ENCODE results near the gene CLIC4. TPM values are rescaled to one million over a fixed set of nuclear protein-coding genes. Genes with fewer than 3 reads are reported as not detected.
A peak's percentile ranks its signal among the peaks of the same experiment; 100 is the strongest.
"Not testable (repeated sequence)": the region's sequence is repeated elsewhere in the genome, so short reads cannot be mapped to it uniquely, and the experiment has no call there.

CLIC4 gene
- total and polyA plus RNA-seq, 4 donors = 97.4 to 245 (median 155) TPM

- DNase-seq (ENCODE audit: low read depth in 4 of 6, low spot score in 6 of 6); H3K4me3 ChIP-seq (ENCODE audit: low read depth, low read length); H3K27ac ChIP-seq (ENCODE audit: low read depth, low read length); H3K36me3 ChIP-seq (ENCODE audit: control insufficient read depth, insufficient read depth, low read length); H3K27me3 ChIP-seq (ENCODE audit: control insufficient read depth, insufficient read depth, low read length); H3K9me3 ChIP-seq (ENCODE audit: control insufficient read depth, insufficient read depth, low read length); H3K4me1 ChIP-seq (ENCODE audit: control insufficient read depth, insufficient read depth, low read length): not testable (repeated sequence)
- WGBS (ENCODE audit: insufficient coverage) = no CpG with 5 or more reads among the region's 6 CpGs
These were observed 10.1 kb downstream of the CLIC4 start for GRCh38 chr1:24755323-24755722.

GRCh38 chr1:24756395-24756794 lies 11.1 kb downstream of the CLIC4 start:
- no peaks in the 10 kb centered on the region for H3K27me3 ChIP-seq (ENCODE audit: control insufficient read depth, insufficient read depth, low read length)
- no peaks in the 10 kb centered on the region for H3K9me3 ChIP-seq (ENCODE audit: control insufficient read depth, insufficient read depth, low read length)
- WGBS (ENCODE audit: insufficient coverage) = no CpG with 5 or more reads among the region's 2 CpGs
- H3K36me3 ChIP-seq (ENCODE audit: control insufficient read depth, insufficient read depth, low read length) = no peaks in the 10 kb centered on the region
- H3K27ac ChIP-seq (ENCODE audit: low read depth, low read length) = no peak overlapping the region
- H3K4me1 ChIP-seq (ENCODE audit: control insufficient read depth, insufficient read depth, low read length) = no peaks in the 10 kb centered on the region
- H3K4me3 ChIP-seq (ENCODE audit: low read depth, low read length) = no peak overlapping the region
- no peak for DNase-seq (ENCODE audit: low read depth in 4 of 6, low spot score in 6 of 6)

DNA sequence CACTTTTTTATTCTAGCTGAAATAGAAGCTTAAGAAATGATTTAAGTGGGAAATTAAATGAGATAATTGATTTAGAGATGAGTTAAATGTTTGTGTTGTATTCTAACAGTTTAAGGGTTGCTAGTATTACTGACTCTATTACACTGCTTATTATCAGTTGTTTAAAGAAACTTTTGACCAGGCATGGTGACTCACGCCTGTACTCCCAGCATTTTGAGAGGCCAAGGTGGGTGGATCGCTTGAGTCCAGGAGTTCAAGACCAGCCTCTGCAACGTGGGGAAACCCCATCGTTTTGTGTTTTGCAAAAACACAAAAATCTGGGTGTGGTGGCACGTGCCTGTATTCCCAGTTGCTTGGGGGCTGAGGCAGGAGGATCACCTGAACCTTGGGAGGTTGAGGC lies 14.2 kb downstream of the CLIC4 start:
- WGBS (ENCODE audit: insufficient coverage) = 96% methylated on average over 5 of the region's 5 CpGs
- Histone ChIP-seq H3K9me3 (ENCODE audit: control insufficient read depth, insufficient read depth, low read length) (no peaks in the 10 kb centered on the region), H3K27me3 (ENCODE audit: control insufficient read depth, insufficient read depth, low read length) (no peaks in the 10 kb centered on the region), H3K4me1 (ENCODE audit: control insufficient read depth, insufficient read depth, low read length) (no peaks in the 10 kb centered on the region), H3K4me3 (ENCODE audit: low read depth, low read length) (no peak overlapping the region), H3K27ac (ENCODE audit: low read depth, low read length) (no peak overlapping the region), H3K36me3 (ENCODE audit: control insufficient read depth, insufficient read depth, low read length) (no peaks in the 10 kb centered on the region)
- DNase-seq (ENCODE audit: low read depth in 4 of 6, low spot score in 6 of 6) = no peak

DNA sequence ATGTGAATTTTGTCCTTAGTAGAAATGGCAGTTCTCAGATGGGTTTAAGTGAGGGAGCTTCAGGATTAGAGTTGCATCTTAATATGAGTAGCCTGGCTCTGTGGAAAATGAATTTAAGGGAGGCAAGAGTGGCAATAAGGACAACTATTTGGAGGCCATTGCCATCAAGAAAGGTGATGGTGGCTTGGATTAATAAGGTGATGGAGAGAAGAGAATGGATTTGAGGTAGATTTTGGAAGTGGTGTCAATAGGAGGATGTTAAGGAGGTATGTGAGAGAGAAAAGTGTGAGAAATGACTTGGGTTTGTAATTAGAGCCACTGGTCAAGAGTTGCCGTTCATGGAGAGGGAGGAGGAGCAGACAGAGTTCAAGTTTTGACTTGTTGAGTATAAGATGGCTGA lies 16.3 kb downstream of the CLIC4 start:
- no peaks in the 10 kb centered on the region for H3K4me1 ChIP-seq (ENCODE audit: control insufficient read depth, insufficient read depth, low read length)
- H3K27me3 ChIP-seq (ENCODE audit: control insufficient read depth, insufficient read depth, low read length) = no peaks in the 10 kb centered on the region
- H3K9me3 ChIP-seq (ENCODE audit: control insufficient read depth, insufficient read depth, low read length) = no peaks in the 10 kb centered on the region
- H3K27ac ChIP-seq (ENCODE audit: low read depth, low read length) = no peak overlapping the region
- H3K36me3 ChIP-seq (ENCODE audit: control insufficient read depth, insufficient read depth, low read length) = no peaks in the 10 kb centered on the region
- H3K4me3 ChIP-seq (ENCODE audit: low read depth, low read length) = no peak overlapping the region
- WGBS (ENCODE audit: insufficient coverage) = 90% methylated on average over 1 of the region's 1 CpG
- no peak for DNase-seq (ENCODE audit: low read depth in 4 of 6, low spot score in 6 of 6)

- 88% methylated on average over 2 of the region's 3 CpGs for WGBS (ENCODE audit: insufficient coverage)
- no peak overlapping the region for H3K27ac ChIP-seq (ENCODE audit: low read depth, low read length)
- H3K27me3 ChIP-seq (ENCODE audit: control insufficient read depth, insufficient read depth, low read length) = no peaks in the 10 kb centered on the region
- H3K4me1 ChIP-seq (ENCODE audit: control insufficient read depth, insufficient read depth, low read length) = no peaks in the 10 kb centered on the region
- no peaks in the 10 kb centered on the region for H3K9me3 ChIP-seq (ENCODE audit: control insufficient read depth, insufficient read depth, low read length)
- H3K36me3 ChIP-seq (ENCODE audit: control insufficient read depth, insufficient read depth, low read length) = no peaks in the 10 kb centered on the region
- H3K4me3 ChIP-seq (ENCODE audit: low read depth, low read length) = no peak overlapping the region
- no peak for DNase-seq (ENCODE audit: low read depth in 4 of 6, low spot score in 6 of 6)
These were observed 17.0 kb downstream of the CLIC4 start for GRCh38 chr1:24762133-24762676.

GRCh38 chr1:24763671-24764070 lies 18.4 kb downstream of the CLIC4 start:
- H3K36me3 ChIP-seq (ENCODE audit: control insufficient read depth, insufficient read depth, low read length) = no peaks in the 10 kb centered on the region
- H3K4me1 ChIP-seq (ENCODE audit: control insufficient read depth, insufficient read depth, low read length) = no peaks in the 10 kb centered on the region
- H3K4me3 ChIP-seq (ENCODE audit: low read depth, low read length) = no peak overlapping the region
- no peaks in the 10 kb centered on the region for H3K9me3 ChIP-seq (ENCODE audit: control insufficient read depth, insufficient read depth, low read length)
- H3K27me3 ChIP-seq (ENCODE audit: control insufficient read depth, insufficient read depth, low read length) = no peaks in the 10 kb centered on the region
- H3K27ac ChIP-seq (ENCODE audit: low read depth, low read length) = no peak overlapping the region
- no CpG with 5 or more reads among the region's 3 CpGs for WGBS (ENCODE audit: insufficient coverage)
- DNase-seq (ENCODE audit: low read depth in 4 of 6, low spot score in 6 of 6) = no peak

DNA sequence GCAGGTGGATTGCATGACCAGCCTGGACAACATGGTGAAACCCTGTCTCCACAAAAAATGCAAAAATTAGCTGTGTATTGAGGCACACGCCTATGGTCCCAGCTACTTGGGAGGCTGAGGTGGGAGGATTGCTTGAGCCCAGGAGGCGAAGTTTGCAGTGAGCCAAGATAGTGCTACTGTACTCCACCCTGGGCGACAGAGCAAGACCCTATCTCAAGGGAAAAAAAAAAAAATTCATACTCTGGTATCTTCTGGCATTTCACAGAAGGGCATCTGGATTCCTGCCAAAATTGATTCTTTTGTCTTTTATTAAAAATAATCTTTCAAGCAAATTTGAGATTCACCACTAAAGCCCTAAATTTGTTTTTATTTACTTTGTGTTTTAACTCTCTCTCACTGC lies 19.2 kb downstream of the CLIC4 start:
- Histone ChIP-seq H3K4me3 (ENCODE audit: low read depth, low read length) (no peak overlapping the region), H3K36me3 (ENCODE audit: control insufficient read depth, insufficient read depth, low read length) (no peaks in the 10 kb centered on the region), H3K4me1 (ENCODE audit: control insufficient read depth, insufficient read depth, low read length) (no peaks in the 10 kb centered on the region), H3K9me3 (ENCODE audit: control insufficient read depth, insufficient read depth, low read length) (no peaks in the 10 kb centered on the region), H3K27ac (ENCODE audit: low read depth, low read length) (no peak overlapping the region), H3K27me3 (ENCODE audit: control insufficient read depth, insufficient read depth, low read length) (no peaks in the 10 kb centered on the region)
- WGBS (ENCODE audit: insufficient coverage) = 89% methylated on average over 1 of the region's 3 CpGs
- no peak for DNase-seq (ENCODE audit: low read depth in 4 of 6, low spot score in 6 of 6)

GRCh38 chr1:24764848-24765247 lies 19.6 kb downstream of the CLIC4 start:
- H3K36me3 ChIP-seq (ENCODE audit: control insufficient read depth, insufficient read depth, low read length) = no peaks in the 10 kb centered on the region
- H3K4me1 ChIP-seq (ENCODE audit: control insufficient read depth, insufficient read depth, low read length) = no peaks in the 10 kb centered on the region
- no peaks in the 10 kb centered on the region for H3K27me3 ChIP-seq (ENCODE audit: control insufficient read depth, insufficient read depth, low read length)
- no CpG with 5 or more reads among the region's 1 CpG for WGBS (ENCODE audit: insufficient coverage)
- H3K4me3 ChIP-seq (ENCODE audit: low read depth, low read length) = no peak overlapping the region
- DNase-seq (ENCODE audit: low read depth in 4 of 6, low spot score in 6 of 6) = peak in 1 of 6 donors; percentile 21
- peak overlapping the region; percentile 27 for H3K27ac ChIP-seq (ENCODE audit: low read depth, low read length)
- H3K9me3 ChIP-seq (ENCODE audit: control insufficient read depth, insufficient read depth, low read length) = no peaks in the 10 kb centered on the region

DNA sequence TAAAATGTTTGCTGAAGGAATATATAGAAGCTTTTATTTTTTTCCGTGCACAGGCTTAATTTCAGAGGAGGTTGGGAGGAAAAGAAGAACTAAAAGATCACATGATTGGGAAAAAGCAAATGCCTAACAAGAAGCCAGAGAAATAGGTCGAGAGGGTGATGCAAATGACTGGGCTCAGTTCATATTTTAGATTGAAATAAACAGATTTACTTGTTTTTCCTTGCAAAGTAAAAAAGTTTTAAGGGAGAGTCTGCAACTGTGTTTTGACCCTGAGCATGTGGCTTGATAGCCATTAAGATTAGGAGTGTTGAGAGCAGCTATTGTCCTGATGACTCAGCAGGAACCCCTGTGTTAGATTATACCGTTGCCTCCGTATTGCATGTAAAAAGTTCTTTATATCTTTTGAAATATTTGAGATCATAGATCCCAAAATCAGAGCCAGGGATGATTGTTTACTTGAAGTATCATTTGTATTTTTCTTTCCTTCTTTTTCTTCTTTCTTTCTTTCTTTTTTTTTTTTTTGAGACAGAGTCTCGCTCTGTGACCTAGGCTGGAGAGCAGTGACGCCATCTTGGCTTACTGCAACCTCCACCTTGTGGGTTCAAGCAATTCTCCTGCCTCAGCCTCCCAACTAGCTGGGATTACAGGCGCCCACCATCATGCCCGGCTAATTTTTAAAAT lies 20.2 kb downstream of the CLIC4 start:
- H3K4me1 ChIP-seq (ENCODE audit: control insufficient read depth, insufficient read depth, low read length) = no peaks in the 10 kb centered on the region
- no peak for DNase-seq (ENCODE audit: low read depth in 4 of 6, low spot score in 6 of 6)
- H3K9me3 ChIP-seq (ENCODE audit: control insufficient read depth, insufficient read depth, low read length) = no peaks in the 10 kb centered on the region
- no peaks in the 10 kb centered on the region for H3K27me3 ChIP-seq (ENCODE audit: control insufficient read depth, insufficient read depth, low read length)
- H3K36me3 ChIP-seq (ENCODE audit: control insufficient read depth, insufficient read depth, low read length) = no peaks in the 10 kb centered on the region
- H3K27ac ChIP-seq (ENCODE audit: low read depth, low read length) = peak overlapping the region; percentile 27
- no peak overlapping the region for H3K4me3 ChIP-seq (ENCODE audit: low read depth, low read length)
- 33% methylated on average over 1 of the region's 8 CpGs for WGBS (ENCODE audit: insufficient coverage)

GRCh38 chr1:24767351-24767750 lies 22.1 kb downstream of the CLIC4 start:
- no peak for DNase-seq (ENCODE audit: low read depth in 4 of 6, low spot score in 6 of 6)
- Histone ChIP-seq H3K9me3 (ENCODE audit: control insufficient read depth, insufficient read depth, low read length) (no peaks in the 10 kb centered on the region), H3K36me3 (ENCODE audit: control insufficient read depth, insufficient read depth, low read length) (no peaks in the 10 kb centered on the region), H3K4me3 (ENCODE audit: low read depth, low read length) (no peak overlapping the region), H3K4me1 (ENCODE audit: control insufficient read depth, insufficient read depth, low read length) (no peaks in the 10 kb centered on the region), H3K27ac (ENCODE audit: low read depth, low read length) (no peak overlapping the region), H3K27me3 (ENCODE audit: control insufficient read depth, insufficient read depth, low read length) (no peaks in the 10 kb centered on the region)
- no CpG with 5 or more reads among the region's 1 CpG for WGBS (ENCODE audit: insufficient coverage)
